IMR-90 (cell line): ENCODE data around the gene PTCH1. TPM values are rescaled to one million over a fixed set of nuclear protein-coding genes. Genes with fewer than 3 reads are reported as not detected.

Source experiments
- ATAC-seq: fragments of 200-7000 bp; cut with Tn5 transposase; 2 replicates; pipeline ENCODE4 v1.9.1; 2020; ENCODE audit warnings: low read depth, mild to moderate bottlenecking, moderate library complexity
- BruUV-seq: library from RNA; stranded (reverse); fragments of 400-500 nt; replicated peaks from 2 replicates; lab custom pipeline; 2021; lab: Mats Ljungman, UMichigan
- CTCF ChIA-PET: fragments of 300-600 bp; formaldehyde crosslinking; extraction: SDS; loops from one replicate; lab custom pipeline; 2021; ENCODE audit warnings: antibody characterized with exemption; lab: Yijun Ruan, JAX
- POLR2A ChIA-PET: fragments of 300-600 bp; sonication (Branson Sonifier 250); formaldehyde crosslinking; loops from one replicate; lab custom pipeline; 2022; ENCODE audit warnings: antibody characterized with exemption; ENCODE audit not compliant: unreplicated experiment; lab: Charles Lee
- DNase-seq: peaks from one replicate; pipeline ENCODE4 v3.0.0; 2013
- H2AFZ ChIP-seq: replicated peaks from 2 replicates; pipeline ENCODE3; 2013; ENCODE audit warnings: low read length, mild to moderate bottlenecking; ENCODE audit not compliant: poor library complexity
- H2AK5ac ChIP-seq: 2 replicates; pipeline ENCODE4 v1.6.1; 2013; ENCODE audit warnings: low read depth, low read length, inconsistent platforms
- H2AK9ac ChIP-seq: replicated peaks from 2 replicates; pipeline ENCODE3; 2013; ENCODE audit warnings: mild to moderate bottlenecking, low read depth, low read length, moderate library complexity; ENCODE audit not compliant: poor library complexity
- H2BK120ac ChIP-seq: 2 replicates; pipeline ENCODE4 v1.6.1; 2013; ENCODE audit warnings: low read depth, low read length, inconsistent platforms
- H2BK15ac ChIP-seq: 3 replicates; pipeline ENCODE4 v1.6.1; 2013; ENCODE audit warnings: low read depth, low read length, inconsistent platforms
- H2BK20ac ChIP-seq: 2 replicates; pipeline ENCODE4 v1.6.1; 2013; ENCODE audit warnings: low read depth, mild to moderate bottlenecking, inconsistent platforms, low read length, moderate library complexity
- H2BK5ac ChIP-seq: 2 replicates; pipeline ENCODE4 v1.6.1; 2013; ENCODE audit warnings: mild to moderate bottlenecking, low read depth, low read length, inconsistent platforms; ENCODE audit not compliant: poor library complexity, severe bottlenecking
- H3K14ac ChIP-seq: replicated peaks from 2 replicates; pipeline ENCODE4 v1.6.1; 2013; ENCODE audit warnings: low read depth, low read length, inconsistent platforms
- H3K18ac ChIP-seq: 2 replicates; pipeline ENCODE4 v1.6.1; 2013; ENCODE audit warnings: low read depth, low read length, control low read depth
- H3K23ac ChIP-seq: 2 replicates; pipeline ENCODE4 v1.6.1; 2013; ENCODE audit warnings: low read depth, low read length, inconsistent platforms
- H3K27ac ChIP-seq: 2 replicates; pipeline ENCODE4 v1.5.1; 2013; ENCODE audit warnings: mild to moderate bottlenecking, control low read depth, low read length; ENCODE audit not compliant: insufficient read depth
- H3K27me3 ChIP-seq: 2 replicates; pipeline ENCODE4 v1.6.1; 2013; ENCODE audit warnings: low read length; ENCODE audit not compliant: control insufficient read depth, insufficient read depth
- H3K36me3 ChIP-seq: 2 replicates; pipeline ENCODE4 v1.6.1; 2013; ENCODE audit warnings: low read length, mixed read lengths; ENCODE audit not compliant: control insufficient read depth, insufficient read depth
- H3K4ac ChIP-seq: 2 replicates; pipeline ENCODE4 v1.6.1; 2013; ENCODE audit warnings: low read depth, low read length, inconsistent platforms
- H3K4me1 ChIP-seq: 2 replicates; pipeline ENCODE4 v1.6.1; 2013; ENCODE audit warnings: low read length, mixed read lengths; ENCODE audit not compliant: control insufficient read depth, insufficient read depth
- H3K4me2 ChIP-seq: 2 replicates; pipeline ENCODE4 v1.6.1; 2013; ENCODE audit warnings: low read depth, mild to moderate bottlenecking, control low read depth, low read length, moderate library complexity
- H3K4me3 ChIP-seq: 2 replicates; pipeline ENCODE4 v1.5.1; 2013; ENCODE audit warnings: low read depth, mild to moderate bottlenecking, control low read depth, low read length, moderate library complexity; ENCODE audit not compliant: insufficient read depth
- H3K56ac ChIP-seq: 2 replicates; pipeline ENCODE4 v1.6.1; 2013; ENCODE audit warnings: low read length, inconsistent platforms; ENCODE audit not compliant: insufficient read depth; ENCODE audit errors: extremely low read depth
- H3K79me1 ChIP-seq, 2 experiments: 2 replicates each; pipeline ENCODE4 v1.6.1; 2013; ENCODE audit warnings: low read length in 2 of 2, inconsistent platforms in 1 of 2, low read depth in 1 of 2
- H3K9ac ChIP-seq: 2 replicates; pipeline ENCODE4 v1.6.1; 2013; ENCODE audit warnings: low read depth, low read length, control low read depth
- H3K9me1 ChIP-seq: 2 replicates; pipeline ENCODE4 v1.6.1; 2013; ENCODE audit warnings: low read length, inconsistent platforms; ENCODE audit not compliant: insufficient read depth
- H3K9me3 ChIP-seq: 2 replicates; pipeline ENCODE4 v1.6.1; 2013; ENCODE audit warnings: low read length; ENCODE audit not compliant: control insufficient read depth, insufficient read depth
- H4K20me1 ChIP-seq: 2 replicates; pipeline ENCODE4 v1.6.1; 2013; ENCODE audit warnings: low read length, inconsistent platforms; ENCODE audit not compliant: insufficient read depth
- H4K5ac ChIP-seq: 2 replicates; pipeline ENCODE4 v1.6.1; 2013; ENCODE audit warnings: mild to moderate bottlenecking, low read depth, low read length, control low read depth
- H4K8ac ChIP-seq, 2 experiments: 2 replicates each; pipeline ENCODE4 v1.6.1; 2013; ENCODE audit warnings: low read depth in 2 of 2, low read length in 2 of 2, control low read depth in 1 of 2, inconsistent platforms in 1 of 2
- H4K91ac ChIP-seq: 2 replicates; pipeline ENCODE4 v1.6.1; 2013; ENCODE audit warnings: low read depth, low read length, inconsistent platforms; ENCODE audit not compliant: insufficient read depth
- BHLHE40 ChIP-seq: fragments of 150-350 bp; IDR thresholded peaks from 2 replicates; pipeline ENCODE4 v1.6.1; 2016; ENCODE audit warnings: mild to moderate bottlenecking, low read depth, low read length
- CEBPB ChIP-seq: IDR thresholded peaks from 2 replicates; pipeline ENCODE4 v1.6.1; 2012; ENCODE audit warnings: low read depth, low read length, improper control_type of control experiment
- CHD1 ChIP-seq: IDR thresholded peaks from 2 replicates; pipeline ENCODE4 v1.6.1; 2012; ENCODE audit warnings: low read depth, low read length, improper control_type of control experiment
- ELK1 ChIP-seq: fragments of 150-350 bp; IDR thresholded peaks from 2 replicates; pipeline ENCODE4 v1.6.1; 2016; ENCODE audit warnings: low read depth, mild to moderate bottlenecking, low read length, moderate library complexity, borderline replicate concordance
- FOS ChIP-seq: fragments of 150-350 bp; IDR thresholded peaks from 2 replicates; pipeline ENCODE4 v1.6.1; 2016; ENCODE audit warnings: low read depth, low read length
- MXI1 ChIP-seq: IDR thresholded peaks from 2 replicates; pipeline ENCODE4 v1.6.1; 2012; ENCODE audit warnings: low read depth, mild to moderate bottlenecking, low read length, moderate library complexity, borderline replicate concordance
- NFE2L2 ChIP-seq: fragments of 150-350 bp; IDR thresholded peaks from 2 replicates; pipeline ENCODE4 v1.6.1; 2016; ENCODE audit warnings: low read depth, mild to moderate bottlenecking, low read length
- POLR2A ChIP-seq: IDR thresholded peaks from 2 replicates; pipeline ENCODE4 v1.6.1; 2012; ENCODE audit warnings: mild to moderate bottlenecking, low read depth, low read length
- RAD21 ChIP-seq: IDR thresholded peaks from 2 replicates; pipeline ENCODE4 v1.6.1; 2012; ENCODE audit warnings: low read length, improper control_type of control experiment
- RCOR1 ChIP-seq: IDR thresholded peaks from 2 replicates; pipeline ENCODE4 v1.6.1; 2012; ENCODE audit warnings: mild to moderate bottlenecking, low read length, improper control_type of control experiment; ENCODE audit not compliant: insufficient replicate concordance
- RFX5 ChIP-seq: IDR thresholded peaks from 2 replicates; pipeline ENCODE4 v1.8.0; 2012; ENCODE audit warnings: low read depth, mild to moderate bottlenecking, low read length, moderate library complexity
- SMC3 ChIP-seq: fragments of 150-350 bp; IDR thresholded peaks from 2 replicates; pipeline ENCODE4 v1.6.1; 2016; ENCODE audit warnings: low read depth, mild to moderate bottlenecking, antibody characterized with exemption, low read length, moderate library complexity
- WGBS, 2 experiments: methylation state at CpG; one replicate each; pipeline versions ENCODE4 v1.1.5 to v1.1.7; 2013; ENCODE audit warnings: missing lambda C conversion rate in 2 of 2; ENCODE audit not compliant: insufficient read length in 1 of 2; ENCODE audit errors: extremely low coverage in 2 of 2; 5-methylcytosine and 5-hydroxymethylcytosine counted together
- dilution Hi-C: fragments of 300-500 bp; cut with HindIII; formaldehyde crosslinking; loops from one replicate; pipeline ENCODE4 v1.14.3; 2018; ENCODE audit warnings: low sequenced_read_pairs; ENCODE audit not compliant: unreplicated experiment
- in situ Hi-C: fragments of 300-500 bp; cut with MboI; formaldehyde crosslinking; loops from 3 replicates; pipeline ENCODE4 v1.14.3; 2019; ENCODE audit warnings: low sequenced_read_pairs, inconsistent platforms, mixed read lengths
- intact Hi-C: fragments of 100-400 bp; cut with micrococcal nuclease; formaldehyde crosslinking; loops from 2 replicates; pipeline ENCODE4 v1.10.0; 2022
- polyA plus RNA-seq, 3 experiments: library from polyadenylated mRNA; depleted of rRNA; stranded (reverse); fragments of >200 nt; gene quantifications; 2 replicates each; pipeline ENCODE4 v1.2.3, GENCODE V29; 2012; ENCODE audit warnings: low replicate concordance in 1 of 3
- total RNA-seq: library from RNA; depleted of rRNA; stranded (reverse); fragments of >200 nt; gene quantifications from 2 replicates; pipeline ENCODE4 v1.2.3, GENCODE V29; 2012
- TF ChIP-seq, protein P1 (sequence below): fragments of 150-350 bp; IDR thresholded peaks from 2 replicates; pipeline ENCODE4 v1.6.1; 2017; ENCODE audit warnings: mild to moderate bottlenecking, antibody characterized with exemption, low read length, low read depth

The PTCH1 gene
- total and polyA plus RNA-seq, 2 of the 4 experiments (the other 2 are of a cell fraction): 4.1 to 5.0 TPM

- in situ Hi-C loops: no loop called here
- H3K4me3 ChIP-seq: no peak overlapping the region
Observed at GRCh38 chr9:95565982-95566381, 49.2 kb upstream of the PTCH1 start.

More at GRCh38 chr9:95565982-95566381, 49.2 kb upstream of the PTCH1 start:
- no TSS peak for BruUV-seq
- no peaks in the 10 kb centered on the region for H3K36me3 ChIP-seq
- intact Hi-C loops (no loop called here), dilution Hi-C loops (no loop called here)
- peaks cover 8% of the 10 kb centered on the region; the same call in 1 of the 2 replicates for H3K9me1 ChIP-seq
- no peak overlapping the region for H2AK9ac ChIP-seq
- H4K91ac ChIP-seq: no peak overlapping the region
- H4K8ac ChIP-seq: no peak overlapping the region
- WGBS, 2 experiments: no CpG with 5 or more reads among the region's 5 CpGs
- H3K79me1 ChIP-seq: no peaks in the 10 kb centered on the region
- no peak overlapping the region for H3K9ac ChIP-seq
- no peak overlapping the region for H2BK20ac ChIP-seq
- H3K18ac ChIP-seq: no peak overlapping the region
- H2AK5ac ChIP-seq: no peak overlapping the region
- no peak overlapping the region for H3K56ac ChIP-seq
- H3K27ac ChIP-seq: no peak overlapping the region
- no peak overlapping the region for H3K4me2 ChIP-seq
- H2AFZ ChIP-seq: no peak overlapping the region
- no peak overlapping the region for H4K5ac ChIP-seq
- H2BK15ac ChIP-seq: no peak overlapping the region
- TF ChIP-seq, protein P1, sequence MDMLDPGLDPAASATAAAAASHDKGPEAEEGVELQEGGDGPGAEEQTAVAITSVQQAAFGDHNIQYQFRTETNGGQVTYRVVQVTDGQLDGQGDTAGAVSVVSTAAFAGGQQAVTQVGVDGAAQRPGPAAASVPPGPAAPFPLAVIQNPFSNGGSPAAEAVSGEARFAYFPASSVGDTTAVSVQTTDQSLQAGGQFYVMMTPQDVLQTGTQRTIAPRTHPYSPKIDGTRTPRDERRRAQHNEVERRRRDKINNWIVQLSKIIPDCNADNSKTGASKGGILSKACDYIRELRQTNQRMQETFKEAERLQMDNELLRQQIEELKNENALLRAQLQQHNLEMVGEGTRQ: no peak
- TF ChIP-seq ELK1 (no peak), MXI1 (no peak), SMC3 (no peak), BHLHE40 (no peak), FOS (no peak), CEBPB (no peak), RAD21 (no peak), CHD1 (no peak), POLR2A (no peak), RCOR1 (no peak), RFX5 (no peak), NFE2L2 (no peak)
- 0 out of 2 replicates have a peak, but pooled peaks cover 4% of the 10 kb centered on the region for H3K4me1 ChIP-seq
- H4K20me1 ChIP-seq: no peaks in the 10 kb centered on the region
- ATAC-seq (no peak), DNase-seq (no peak)
- H3K4ac ChIP-seq: no peak overlapping the region
- CTCF ChIA-PET: no interaction called here
- no peak overlapping the region for H3K23ac ChIP-seq
- no peak overlapping the region for H2BK120ac ChIP-seq
- peaks cover 14% of the 10 kb centered on the region; the same call in 1 of the 2 replicates for H3K27me3 ChIP-seq
- H2BK5ac ChIP-seq: no peak overlapping the region
- no peaks in the 10 kb centered on the region for H3K9me3 ChIP-seq
- H3K14ac ChIP-seq: no peak overlapping the region
- POLR2A ChIA-PET: no interaction called here
